HepG2 (cell line): ENCODE data around the gene CAMTA1. TPM values are rescaled to one million over a fixed set of nuclear protein-coding genes. Genes with fewer than 3 reads are reported as not detected.

Source experiments
- ELK4 ChIP-seq: sonication (generic); formaldehyde crosslinking; IDR thresholded peaks from 2 replicates; pipeline ENCODE4 v1.9.0; 2021; ENCODE audit warnings: missing genetic modification reagents, borderline replicate concordance
- FOXP4 ChIP-seq: sonication (generic); formaldehyde crosslinking; IDR thresholded peaks from 2 replicates; pipeline ENCODE4 v1.4.0; 2020; ENCODE audit warnings: missing genetic modification reagents
- HMGA1 ChIP-seq: sonication (generic); formaldehyde crosslinking; conservative IDR thresholded peaks from 2 replicates; pipeline ENCODE4 v1.4.0; 2020; ENCODE audit warnings: missing genetic modification reagents
- HOXA9 ChIP-seq: sonication (generic); formaldehyde crosslinking; IDR thresholded peaks from 2 replicates; pipeline ENCODE4 v1.8.1; 2022; ENCODE audit warnings: missing genetic modification reagents, mild to moderate bottlenecking, moderate library complexity, borderline replicate concordance
- SNAPC2 ChIP-seq: sonication (generic); formaldehyde crosslinking; IDR thresholded peaks from 2 replicates; pipeline ENCODE4 v1.8.1; 2022; ENCODE audit warnings: mild to moderate bottlenecking, missing genetic modification reagents
- TBX2 ChIP-seq: sonication (generic); formaldehyde crosslinking; IDR thresholded peaks from 2 replicates; pipeline ENCODE4 v1.5.0; 2020; ENCODE audit warnings: missing genetic modification reagents, mild to moderate bottlenecking, borderline replicate concordance
- TEAD3 ChIP-seq: optimal IDR thresholded peaks from 2 replicates; pipeline ENCODE3; 2016; ENCODE audit warnings: borderline replicate concordance
- TEF ChIP-seq: sonication (generic); formaldehyde crosslinking; IDR thresholded peaks from 2 replicates; pipeline ENCODE4 v1.5.0; 2020; ENCODE audit warnings: missing genetic modification reagents
- ZNF232 ChIP-seq: sonication (generic); formaldehyde crosslinking; IDR thresholded peaks from 2 replicates; pipeline ENCODE4 v1.4.0; 2020; ENCODE audit warnings: missing genetic modification reagents, borderline replicate concordance
- ZNF362 ChIP-seq: sonication (generic); formaldehyde crosslinking; IDR thresholded peaks from 2 replicates; pipeline ENCODE4 v1.4.0; 2020; ENCODE audit warnings: missing genetic modification reagents, mild to moderate bottlenecking, borderline replicate concordance
- polyA plus RNA-seq, 8 experiments: library from polyadenylated mRNA; depleted of rRNA in 3 of 8; stranded (reverse) in 7 of 8; unstranded in 1 of 8; fragments of >200 nt; fragmentation: Illumina TruSeq in 4 of 8; extraction: Trizol in 4 of 8; gene quantifications; 2 replicates each; pipeline versions ENCODE4 v1.2.1 to v1.2.3, GENCODE V29; 2011 to 2016; ENCODE audit warnings: low read depth in 4 of 8, missing spikeins in 1 of 8, mixed read lengths in 1 of 8; ENCODE audit not compliant: insufficient read depth in 1 of 8
- total RNA-seq, 5 experiments: library from RNA; depleted of rRNA; stranded (reverse); fragments of >200 nt; fragmentation: Illumina TruSeq; extraction: Trizol; gene quantifications; 2 replicates each; pipeline ENCODE4 v1.2.3, GENCODE V29; 2016; ENCODE audit warnings: low read depth in 1 of 5

The CAMTA1 gene
- total and polyA plus RNA-seq, 2 of the 13 experiments (the other 11 are each of a cell fraction or from before 2014, with no cell fraction given): 25.0 to 36.4 TPM

- TF ChIP-seq ELK4 (CRISPR knock-in tag) (no peak), HMGA1 (CRISPR knock-in tag) (no peak), ZNF362 (CRISPR knock-in tag) (no peak), FOXP4 (CRISPR knock-in tag) (no peak), HOXA9 (CRISPR knock-in tag) (no peak), ZNF232 (CRISPR knock-in tag) (no peak), SNAPC2 (CRISPR knock-in tag) (no peak), TEAD3 (no peak), TBX2 (CRISPR knock-in tag) (no peak), TEF (CRISPR knock-in tag) (no peak)
These were observed 197.2 kb downstream of the CAMTA1 start (continued) for GRCh38 chr1:6982443-6982842.
